K562 (cell line): ENCODE data around the gene TFF1.

Experiments
- CTCF ChIP-seq, 3 experiments: IDR thresholded peaks in 2 of 3; conservative IDR thresholded peaks in 1 of 3; 2 replicates each; pipeline ENCODE4 v1.5.1; 2011 to 2012; ENCODE audit warnings: low read length in 3 of 3, mild to moderate bottlenecking in 3 of 3, control low read depth in 2 of 3, improper control_type of control experiment in 1 of 3, inconsistent platforms in 1 of 3, low read depth in 1 of 3, mixed read lengths in 1 of 3, moderate library complexity in 1 of 3; ENCODE audit not compliant: insufficient read depth in 2 of 3
- EZH2 ChIP-seq: IDR thresholded peaks from 2 replicates; pipeline ENCODE4 v1.6.1; 2012; ENCODE audit warnings: low read depth, mild to moderate bottlenecking, inconsistent platforms, low read length, borderline replicate concordance
- FOSL1 ChIP-seq: fragments of 200-800 bp; sonication (Bioruptor generic); conservative IDR thresholded peaks from 2 replicates; pipeline ENCODE4 v1.6.1; 2016; ENCODE audit warnings: missing genetic modification characterization, missing compliant biosample characterization
- FOXJ3 ChIP-seq: sonication (generic); formaldehyde crosslinking; IDR thresholded peaks from 2 replicates; pipeline ENCODE4 v1.4.0; 2020; ENCODE audit warnings: mild to moderate bottlenecking, missing genetic modification reagents
- LCOR ChIP-seq: sonication (generic); formaldehyde crosslinking; IDR thresholded peaks from 2 replicates; pipeline ENCODE4 v1.8.0; 2022; ENCODE audit warnings: mild to moderate bottlenecking, missing genetic modification reagents
- NRF1 ChIP-seq, 2 experiments: fragments of 450-650 bp; IDR thresholded peaks in 1 of 2; conservative IDR thresholded peaks in 1 of 2; 2 replicates each; pipeline ENCODE4 v1.6.1; 2014; ENCODE audit warnings: mild to moderate bottlenecking in 2 of 2
- POLR2A ChIP-seq: fragments of 450-650 bp; conservative IDR thresholded peaks from 2 replicates; pipeline ENCODE4 v1.6.1; 2016
- ZBTB7A ChIP-seq: IDR thresholded peaks from 2 replicates; pipeline ENCODE4 v1.6.1; 2011; ENCODE audit warnings: low read depth, mild to moderate bottlenecking, low read length, moderate library complexity, borderline replicate concordance; ENCODE audit not compliant: control insufficient read depth
- ZNF282 ChIP-seq: sonication (generic); formaldehyde crosslinking; IDR thresholded peaks from 2 replicates; pipeline ENCODE4 v1.8.1; 2023; ENCODE audit warnings: missing genetic modification reagents

- TF ChIP-seq NRF1 (conservative IDR thresholded peaks at IDR 0.05 in 1 of 2, IDR thresholded peaks at IDR 0.05 in 1 of 2): no peak
- TF ChIP-seq CTCF (IDR thresholded peaks at IDR 0.05 in 2 of 3, conservative IDR thresholded peaks at IDR 0.05 in 1 of 3; ENCODE audit: insufficient read depth in 2 of 3, low read depth in 1 of 3, low read length in 3 of 3): no peak
- no peak for TF ChIP-seq EZH2
- TF ChIP-seq ZNF282 (CRISPR knock-in tag): no peak
- no peak for TF ChIP-seq FOXJ3 (CRISPR knock-in tag)
- no peak for TF ChIP-seq POLR2A
- TF ChIP-seq LCOR (CRISPR knock-in tag): no peak
- TF ChIP-seq FOSL1 (tag): no peak
- no peak for TF ChIP-seq ZBTB7A
Measured at GRCh38 chr21:42358937-42359336, 7.4 kb downstream of the TFF1 start.
